ENCODE data around the gene GARRE1. TPM values are rescaled to one million over a fixed set of nuclear protein-coding genes. Genes with fewer than 3 reads are reported as not detected.
A peak's percentile ranks its signal among the peaks of the same experiment; 100 is the strongest.

The GARRE1 gene
- total and polyA plus RNA-seq, 2 of the 4 experiments (the other 2 are of a cell fraction): 13.8 to 16.9 TPM

DNA sequence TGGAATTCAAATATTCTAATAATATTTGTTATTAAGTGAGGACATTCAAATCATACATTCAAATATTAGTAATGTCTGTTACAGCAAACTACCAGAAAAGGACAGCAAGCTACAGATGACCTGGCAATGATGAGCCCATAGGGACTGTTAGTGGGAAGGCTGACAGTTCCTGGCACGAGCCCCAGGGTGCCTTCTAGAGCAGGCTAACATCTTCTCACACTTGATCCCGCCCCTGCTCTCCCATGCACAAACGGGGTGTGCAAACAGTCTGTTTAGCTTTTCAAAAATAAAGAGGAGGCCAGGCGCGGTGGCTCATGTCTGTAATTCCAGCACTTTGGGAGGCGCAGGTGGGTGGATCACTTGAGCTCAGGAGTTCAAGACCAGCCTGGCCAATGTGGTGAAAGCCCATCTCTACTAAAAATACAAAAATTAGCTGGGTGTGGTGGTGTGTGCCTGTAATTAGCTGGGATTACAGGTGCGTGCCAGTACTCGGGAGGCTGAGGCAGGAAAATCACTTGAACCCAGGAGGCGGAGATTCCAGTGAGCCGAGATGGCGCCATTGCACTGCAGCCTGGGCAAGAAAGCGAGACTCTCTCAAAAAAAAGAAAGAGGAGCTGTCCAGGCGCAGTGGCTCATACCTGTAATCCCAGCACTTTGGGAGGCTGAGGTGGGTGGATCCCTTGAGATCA is 9.6 kb upstream of the GARRE1 start:
- in situ Hi-C loops (cut with MboI; ENCODE audit: low sequenced_read_pairs): no loop called here
- no TSS peak for BruUV-seq (replicated peaks)

More for the DNA sequence above, 9.6 kb upstream of the GARRE1 start:
- Histone ChIP-seq H3K79me1 (ENCODE audit: low read depth in 1 of 2, low read length in 2 of 2) (peaks cover 0 to 11% of the 10 kb centered on the region in 2 experiments; a peak in 1 of 4 replicates), H3K56ac (ENCODE audit: extremely low read depth, insufficient read depth, low read length) (no peak overlapping the region), H4K5ac (ENCODE audit: low read depth, low read length) (no peak overlapping the region), H3K9ac (ENCODE audit: low read depth, low read length) (no peak overlapping the region), H4K20me1 (ENCODE audit: insufficient read depth, low read length) (no peaks in the 10 kb centered on the region), H2BK15ac (ENCODE audit: low read depth, low read length) (no peak overlapping the region), H3K27me3 (ENCODE audit: control insufficient read depth, insufficient read depth, low read length) (no peaks in the 10 kb centered on the region), H3K14ac (replicated peaks; ENCODE audit: low read depth, low read length) (peak overlapping the region; percentile 83; the same call in 1 of the 2 replicates), H3K4me2 (ENCODE audit: low read depth, low read length) (no peak overlapping the region), H4K8ac (ENCODE audit: low read depth in 2 of 2, low read length in 2 of 2) (no peak overlapping the region), H2AK5ac (ENCODE audit: low read depth, low read length) (peak overlapping the region; percentile 13; the same call in 1 of the 2 replicates), H3K4ac (ENCODE audit: low read depth, low read length) (no peak overlapping the region; the same call in 1 of the 2 replicates), H3K4me3 (ENCODE audit: insufficient read depth, low read depth, low read length) (no peak overlapping the region), H3K9me1 (ENCODE audit: insufficient read depth, low read length) (peaks cover 18% of the 10 kb centered on the region), H2BK5ac (ENCODE audit: low read depth, low read length, poor library complexity, severe bottlenecking) (no peak overlapping the region), H2BK120ac (ENCODE audit: low read depth, low read length) (peak overlapping the region; percentile 34; the same call in 1 of the 2 replicates), H2AFZ (replicated peaks; ENCODE audit: low read length, poor library complexity) (peak overlapping the region; percentile 32), H3K9me3 (ENCODE audit: control insufficient read depth, insufficient read depth, low read length) (no peaks in the 10 kb centered on the region), H3K23ac (ENCODE audit: low read depth, low read length) (no peak overlapping the region), H3K36me3 (ENCODE audit: control insufficient read depth, insufficient read depth, low read length) (no peaks in the 10 kb centered on the region), H3K4me1 (ENCODE audit: control insufficient read depth, insufficient read depth, low read length) (peaks cover 2% of the 10 kb centered on the region; the same call in 1 of the 2 replicates), H2AK9ac (replicated peaks; ENCODE audit: low read depth, low read length, poor library complexity) (no peak overlapping the region), H2BK20ac (ENCODE audit: low read depth, low read length) (no peak overlapping the region), H4K91ac (ENCODE audit: insufficient read depth, low read depth, low read length) (no peak overlapping the region), H3K27ac (ENCODE audit: insufficient read depth, low read length) (no peak overlapping the region), H3K18ac (ENCODE audit: low read depth, low read length) (no peak overlapping the region)
- ChIA-PET CTCF (interaction anchor here (0.5 to 0.8 kb wide), 2 partner anchors 26 to 86 kb away, joined by 3 read pairs; no protein-coding TSS in a partner anchor), POLR2A (ENCODE audit: unreplicated experiment) (no interaction called here)
- TF ChIP-seq CTCF (conservative IDR thresholded peaks at IDR 0.05; ENCODE audit: low read depth, low read length): no peak
- no peak for TF ChIP-seq SMC3 (IDR thresholded peaks at IDR 0.05; ENCODE audit: low read depth, low read length)
- TF ChIP-seq, protein P1, sequence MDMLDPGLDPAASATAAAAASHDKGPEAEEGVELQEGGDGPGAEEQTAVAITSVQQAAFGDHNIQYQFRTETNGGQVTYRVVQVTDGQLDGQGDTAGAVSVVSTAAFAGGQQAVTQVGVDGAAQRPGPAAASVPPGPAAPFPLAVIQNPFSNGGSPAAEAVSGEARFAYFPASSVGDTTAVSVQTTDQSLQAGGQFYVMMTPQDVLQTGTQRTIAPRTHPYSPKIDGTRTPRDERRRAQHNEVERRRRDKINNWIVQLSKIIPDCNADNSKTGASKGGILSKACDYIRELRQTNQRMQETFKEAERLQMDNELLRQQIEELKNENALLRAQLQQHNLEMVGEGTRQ (IDR thresholded peaks at IDR 0.05; ENCODE audit: low read depth, low read length): no peak
- no peak for TF ChIP-seq RAD21 (IDR thresholded peaks at IDR 0.05; ENCODE audit: low read length)
- TF ChIP-seq CEBPB (IDR thresholded peaks at IDR 0.05; ENCODE audit: low read depth, low read length): no peak
- TF ChIP-seq BHLHE40 (IDR thresholded peaks at IDR 0.05; ENCODE audit: low read depth, low read length): no peak
- no peak for TF ChIP-seq FOS (IDR thresholded peaks at IDR 0.05; ENCODE audit: low read depth, low read length)
- no peak for TF ChIP-seq MAFK (IDR thresholded peaks at IDR 0.05; ENCODE audit: low read depth, low read length)
- no peak for TF ChIP-seq RFX5 (IDR thresholded peaks at IDR 0.05; ENCODE audit: low read depth, low read length)
- TF ChIP-seq NFE2L2 (IDR thresholded peaks at IDR 0.05; ENCODE audit: low read depth, low read length): no peak
- no peak for TF ChIP-seq ELK1 (IDR thresholded peaks at IDR 0.05; ENCODE audit: borderline replicate concordance, low read depth, low read length)
- TF ChIP-seq MAZ (IDR thresholded peaks at IDR 0.05; ENCODE audit: borderline replicate concordance, low read depth, low read length): no peak
- no peak for TF ChIP-seq POLR2A (IDR thresholded peaks at IDR 0.05; ENCODE audit: low read depth, low read length)
- no peak for TF ChIP-seq MXI1 (IDR thresholded peaks at IDR 0.05; ENCODE audit: borderline replicate concordance, low read depth, low read length)
- intact Hi-C loops (cut with micrococcal nuclease): loop anchor here (1.0 kb wide), 1 partner anchor 40 kb away; no protein-coding TSS in a partner anchor
- DNase-seq (peak; percentile 38), ATAC-seq (ENCODE audit: low read depth) (peak; percentile 63)
- whole genome bisulfite sequencing, 2 experiments (ENCODE audit: extremely low coverage in 2 of 2, insufficient read length in 1 of 2): 100% methylated on average over 2 of the region's 13 CpGs; no CpG with 5 or more reads in 1 of the 2 experiments
- dilution Hi-C loops (cut with HindIII; ENCODE audit: low sequenced_read_pairs, unreplicated experiment): no loop called here

Data from IMR-90 (cell line).